ENCODE results near the gene CDC42EP4. TPM values are rescaled to one million over a fixed set of nuclear protein-coding genes. Genes with fewer than 3 reads are reported as not detected.
"Not testable (repeated sequence)": the region's sequence is repeated elsewhere in the genome, so short reads cannot be mapped to it uniquely, and the experiment has no call there.

Gene CDC42EP4
- total RNA-seq, 4 donors from 2014 or later = 33.0 to 94.6 (median 69.7) TPM

DNA sequence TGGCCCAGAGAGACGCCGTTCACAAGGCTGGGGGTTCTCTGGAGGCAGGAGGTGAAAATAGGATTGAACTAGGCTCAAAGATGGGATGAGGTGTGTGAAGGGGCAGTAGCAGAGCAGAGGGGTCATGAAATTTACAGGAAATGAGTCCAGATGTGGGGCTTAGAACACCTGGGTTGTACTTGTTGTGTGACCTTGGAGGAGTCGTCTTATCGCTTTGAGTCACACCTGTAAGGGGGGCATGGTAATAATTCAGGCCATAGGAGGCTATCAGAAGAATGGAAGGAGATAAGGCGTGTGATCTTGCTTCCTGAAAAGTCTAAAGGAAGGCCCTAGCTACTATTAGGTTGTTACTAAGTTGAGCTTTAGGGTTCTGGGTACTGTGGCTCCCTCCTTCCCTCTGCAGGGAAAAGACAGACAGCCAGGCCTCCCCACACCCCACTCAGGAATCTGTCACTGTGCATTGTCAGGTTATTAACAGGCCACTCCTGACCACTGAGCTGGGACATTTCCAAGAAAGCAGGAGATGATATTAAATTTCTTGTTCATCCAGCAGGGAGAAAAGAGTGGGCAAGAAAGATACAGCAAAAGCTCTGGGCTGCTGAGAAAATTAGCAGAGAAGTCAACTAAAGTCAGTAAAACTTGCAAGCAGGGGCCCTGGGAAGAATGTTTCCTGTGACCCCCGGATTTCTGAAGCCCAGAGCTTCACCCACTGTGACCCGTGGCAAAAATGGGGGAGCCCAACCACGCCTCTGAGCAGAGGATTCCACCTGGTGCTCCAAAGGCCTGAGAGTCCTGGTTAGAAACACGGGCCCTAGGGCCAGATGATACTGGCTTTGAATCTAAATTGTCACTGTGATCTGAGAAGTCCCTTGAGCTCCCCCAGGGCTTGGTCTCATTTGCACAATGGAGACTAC is 6.0 kb upstream of the CDC42EP4 start:
- WGBS, 2 donors = 72 to 77% methylated on average over 9 of the region's 9 CpGs
- intact Hi-C loops (cut with DNase I; ENCODE audit: low total_unique reads) = no loop called here
- no peak for DNase-seq (ENCODE audit: low spot score in 2 of 2)
- TF ChIP-seq, protein P1, sequence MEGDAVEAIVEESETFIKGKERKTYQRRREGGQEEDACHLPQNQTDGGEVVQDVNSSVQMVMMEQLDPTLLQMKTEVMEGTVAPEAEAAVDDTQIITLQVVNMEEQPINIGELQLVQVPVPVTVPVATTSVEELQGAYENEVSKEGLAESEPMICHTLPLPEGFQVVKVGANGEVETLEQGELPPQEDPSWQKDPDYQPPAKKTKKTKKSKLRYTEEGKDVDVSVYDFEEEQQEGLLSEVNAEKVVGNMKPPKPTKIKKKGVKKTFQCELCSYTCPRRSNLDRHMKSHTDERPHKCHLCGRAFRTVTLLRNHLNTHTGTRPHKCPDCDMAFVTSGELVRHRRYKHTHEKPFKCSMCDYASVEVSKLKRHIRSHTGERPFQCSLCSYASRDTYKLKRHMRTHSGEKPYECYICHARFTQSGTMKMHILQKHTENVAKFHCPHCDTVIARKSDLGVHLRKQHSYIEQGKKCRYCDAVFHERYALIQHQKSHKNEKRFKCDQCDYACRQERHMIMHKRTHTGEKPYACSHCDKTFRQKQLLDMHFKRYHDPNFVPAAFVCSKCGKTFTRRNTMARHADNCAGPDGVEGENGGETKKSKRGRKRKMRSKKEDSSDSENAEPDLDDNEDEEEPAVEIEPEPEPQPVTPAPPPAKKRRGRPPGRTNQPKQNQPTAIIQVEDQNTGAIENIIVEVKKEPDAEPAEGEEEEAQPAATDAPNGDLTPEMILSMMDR (IDR thresholded peaks at IDR 0.05) = no peak
- TF ChIP-seq POLR2A (IDR thresholded peaks at IDR 0.05) = no peak
- H3K4me3 ChIP-seq (ENCODE audit: low read depth, poor library complexity, severe bottlenecking) = no peak overlapping the region

DNA sequence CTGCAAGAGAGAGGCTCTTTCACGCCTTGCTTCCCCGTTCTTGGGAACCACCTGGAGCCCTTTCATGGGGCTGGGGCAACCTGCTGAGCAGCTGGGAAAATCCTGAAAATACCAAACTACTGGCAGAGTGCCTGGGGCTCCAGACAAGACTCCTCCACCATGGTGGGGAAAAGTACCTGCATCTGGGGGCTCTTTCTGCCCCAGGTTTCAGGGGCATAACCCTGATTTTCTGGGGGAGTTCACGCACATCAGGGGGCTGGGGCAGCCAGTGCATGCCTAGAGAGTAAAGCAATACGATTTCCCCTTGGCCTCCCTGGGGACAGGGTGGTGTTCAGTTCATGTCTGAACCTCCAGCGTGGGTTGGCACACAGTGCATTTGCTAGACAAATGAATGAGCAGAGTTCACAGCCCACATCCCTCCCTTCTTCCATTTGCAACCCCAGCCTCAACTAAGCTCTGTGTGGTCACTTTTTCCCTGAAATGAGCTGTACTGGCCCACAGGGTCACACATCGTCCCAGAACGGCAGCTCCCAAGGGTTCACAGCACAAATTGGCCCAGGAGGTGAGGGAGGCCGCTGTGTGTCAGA is 5.2 kb upstream of the CDC42EP4 start:
- DNase-seq (ENCODE audit: low spot score in 2 of 2) = no peak
- no peak for TF ChIP-seq POLR2A (IDR thresholded peaks at IDR 0.05)
- intact Hi-C loops (cut with DNase I; ENCODE audit: low total_unique reads) = no loop called here
- WGBS, 2 donors = 28 to 35% methylated on average over 8 of the region's 8 CpGs
- H3K4me3 ChIP-seq (ENCODE audit: low read depth, poor library complexity, severe bottlenecking) = no peak overlapping the region

DNA sequence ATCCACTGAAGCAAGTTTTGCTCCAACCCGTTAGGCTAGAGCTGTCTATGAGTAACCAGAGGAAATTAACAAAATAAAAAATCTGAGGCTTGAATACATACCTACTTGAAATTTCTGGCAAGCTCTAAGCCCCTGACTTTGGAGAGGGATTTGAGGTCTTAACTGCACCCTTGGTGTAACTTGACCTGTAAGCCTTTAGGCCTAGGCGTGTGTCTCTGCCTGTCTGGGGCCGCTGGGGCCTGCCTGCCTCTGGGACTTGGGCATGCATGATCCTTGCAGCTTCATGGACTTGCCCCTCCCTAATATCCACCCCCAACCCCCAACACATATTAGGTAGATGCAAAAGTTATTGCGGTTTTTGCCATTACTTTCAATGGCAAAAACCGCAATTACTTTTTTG is 3.7 kb upstream of the CDC42EP4 start:
- intact Hi-C loops (cut with DNase I; ENCODE audit: low total_unique reads) = no loop called here
- DNase-seq (ENCODE audit: low spot score in 2 of 2) = no peak
- no peak for TF ChIP-seq POLR2A (IDR thresholded peaks at IDR 0.05)
- TF ChIP-seq, protein P1 (IDR thresholded peaks at IDR 0.05) = no peak
- 49 to 55% methylated on average over 4 of the region's 5 CpGs for WGBS, 2 donors
- H3K4me3 ChIP-seq (ENCODE audit: low read depth, poor library complexity, severe bottlenecking) = no peak overlapping the region

DNA sequence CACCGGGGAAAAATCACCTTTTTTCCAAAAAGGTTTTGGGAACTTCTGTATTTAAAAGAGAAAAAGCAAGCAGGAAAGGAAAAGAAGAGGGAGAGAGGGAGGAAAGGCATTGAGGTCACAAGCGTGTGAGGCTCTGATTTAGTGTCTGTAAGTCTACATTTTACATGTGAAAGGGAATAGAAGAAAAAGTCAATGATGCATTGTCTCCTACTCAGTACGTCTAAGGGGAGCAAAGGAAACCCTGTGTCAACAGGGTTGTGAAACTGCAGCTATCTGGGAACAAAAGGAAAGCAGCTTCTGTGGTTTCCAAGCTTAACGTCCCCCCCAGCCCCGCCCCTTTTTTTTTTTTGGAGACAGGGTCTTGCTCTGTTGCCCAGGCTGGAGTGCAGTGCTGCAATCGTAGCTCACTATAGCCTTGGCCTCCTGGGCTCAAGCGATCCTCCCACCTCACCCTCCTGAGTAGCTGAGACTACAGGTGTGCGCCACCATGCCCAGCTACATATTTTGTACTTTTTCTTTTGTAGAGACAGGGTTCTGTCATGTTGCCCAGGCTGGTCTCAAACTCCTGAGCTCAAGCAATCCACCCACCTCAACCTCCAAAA is 1.8 kb upstream of the CDC42EP4 start:
- intact Hi-C loops (cut with DNase I; ENCODE audit: low total_unique reads) = no loop called here
- no peak for DNase-seq (ENCODE audit: low spot score in 2 of 2)
- WGBS, 2 donors = 79 to 85% methylated on average over 8 of the region's 8 CpGs
- H3K4me3 ChIP-seq (ENCODE audit: low read depth, poor library complexity, severe bottlenecking) = no peak overlapping the region
- TF ChIP-seq, protein P1 (IDR thresholded peaks at IDR 0.05) = no peak
- no peak for TF ChIP-seq POLR2A (IDR thresholded peaks at IDR 0.05)

DNA sequence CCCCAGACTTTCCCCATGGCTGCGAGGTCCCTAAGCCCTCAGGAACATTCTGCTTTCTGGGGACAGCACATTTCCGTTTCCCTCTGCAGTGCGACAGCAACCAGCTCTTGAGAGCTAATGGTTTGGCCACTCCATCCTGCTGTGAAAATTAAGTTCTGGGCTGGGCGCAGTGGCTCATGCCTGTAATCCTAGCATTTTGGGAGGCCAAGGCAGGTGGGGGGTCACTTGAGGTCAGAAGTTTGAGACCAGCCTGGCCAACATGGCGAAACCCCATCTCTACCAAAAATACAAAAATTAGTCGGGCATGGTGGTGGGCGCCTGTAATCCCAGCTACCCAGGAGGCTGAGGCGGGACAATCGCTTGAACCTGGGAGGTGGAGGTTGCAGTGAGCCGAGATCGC is 1.1 kb upstream of the CDC42EP4 start:
- DNase-seq (ENCODE audit: low spot score in 2 of 2); intact Hi-C loops (cut with DNase I; ENCODE audit: low total_unique reads); H3K4me3 ChIP-seq (ENCODE audit: low read depth, poor library complexity, severe bottlenecking): not testable (repeated sequence)
- WGBS, 2 donors = 80 to 83% methylated on average over 11 of the region's 11 CpGs

DNA sequence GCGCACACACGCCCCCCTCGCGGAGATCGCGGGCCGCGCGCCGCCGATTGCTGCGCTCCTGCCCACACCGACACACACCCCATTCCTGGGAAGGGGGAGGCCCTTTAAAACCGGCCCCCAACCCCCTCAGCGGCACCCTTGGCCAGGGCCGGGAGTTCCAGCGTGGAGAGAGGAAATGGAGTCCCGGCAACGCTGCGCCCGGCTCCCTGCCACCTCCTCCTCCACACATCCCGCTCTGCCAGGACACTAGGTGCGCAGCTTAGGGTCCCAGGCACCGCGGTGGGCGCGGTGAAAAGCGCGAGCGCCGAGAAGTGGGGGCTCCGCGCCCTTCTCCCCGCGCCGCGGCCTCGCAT is 397 bp downstream of the CDC42EP4 start:
- DNase-seq (ENCODE audit: low spot score in 2 of 2) = peak in 1 of 2 donors; percentile 92
- peak overlapping the region; percentile 81 for H3K4me3 ChIP-seq (ENCODE audit: low read depth, poor library complexity, severe bottlenecking)
- TF ChIP-seq, protein P1 (IDR thresholded peaks at IDR 0.05) = no peak
- TF ChIP-seq POLR2A (IDR thresholded peaks at IDR 0.05) = no peak
- intact Hi-C loops (cut with DNase I; ENCODE audit: low total_unique reads) = no loop called here
- 0% methylated on average over 18 of the region's 38 CpGs; no CpG with 5 or more reads in 1 of the 2 donors for WGBS, 2 donors
